ENCODE measurements around the gene PGLYRP3. TPM values are rescaled to one million over a fixed set of nuclear protein-coding genes. Genes with fewer than 3 reads are reported as not detected.

Gene PGLYRP3
- total and polyA plus RNA-seq, 2 of the 8 experiments (the other 6 are each of a cell fraction or from before 2014, with no cell fraction given) = not detected

DNA sequence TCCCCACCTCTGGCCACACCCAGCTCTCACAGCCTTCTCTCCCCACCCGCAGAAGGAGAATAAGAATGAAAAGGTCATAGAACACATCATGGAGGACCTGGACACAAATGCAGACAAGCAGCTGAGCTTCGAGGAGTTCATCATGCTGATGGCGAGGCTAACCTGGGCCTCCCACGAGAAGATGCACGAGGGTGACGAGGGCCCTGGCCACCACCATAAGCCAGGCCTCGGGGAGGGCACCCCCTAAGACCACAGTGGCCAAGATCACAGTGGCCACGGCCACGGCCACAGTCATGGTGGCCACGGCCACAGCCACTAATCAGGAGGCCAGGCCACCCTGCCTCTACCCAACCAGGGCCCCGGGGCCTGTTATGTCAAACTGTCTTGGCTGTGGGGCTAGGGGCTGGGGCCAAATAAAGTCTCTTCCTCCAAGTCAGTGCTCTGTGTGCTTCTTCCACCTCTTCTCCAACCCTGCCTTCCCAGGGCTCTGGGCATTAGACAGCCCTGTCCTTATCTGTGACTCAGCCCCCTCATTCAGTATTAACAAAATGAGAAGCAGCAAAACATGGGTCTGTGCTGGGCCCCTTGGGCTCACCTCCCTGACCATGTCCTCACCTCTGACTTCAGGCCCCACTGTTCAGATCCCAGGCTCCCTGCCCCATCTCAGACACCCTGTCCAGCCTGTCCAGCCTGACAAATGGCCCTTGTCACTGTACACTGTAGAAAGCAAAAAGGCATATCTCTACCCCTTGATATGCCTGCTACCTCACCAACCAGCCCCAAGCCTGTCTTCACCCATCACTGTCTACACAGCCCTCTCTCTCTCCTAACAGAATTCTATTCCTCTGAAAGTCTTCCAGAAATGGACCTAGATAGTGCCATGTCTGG is 48.1 kb upstream of the PGLYRP3 start:
- no peak overlapping the region for H3K56ac ChIP-seq (replicated peaks; ENCODE audit: insufficient read length, low read depth, low read length)
- no peaks in the 10 kb centered on the region for H3K36me3 ChIP-seq (ENCODE audit: control insufficient read depth in 2 of 4, insufficient read depth in 4 of 4, low read length in 3 of 4)
- H4K5ac ChIP-seq (ENCODE audit: insufficient read length, low read depth, low read length) = no peak overlapping the region
- 91% methylated on average over 11 of the region's 11 CpGs; no CpG with 5 or more reads in 1 of the 2 experiments for WGBS, 2 experiments (ENCODE audit: extremely low coverage in 1 of 2, insufficient coverage in 1 of 2, insufficient read length in 1 of 2, insufficient replicate concordance in 2 of 2, low coverage in 1 of 2, low lambda C conversion rate in 2 of 2, missing lambda C conversion rate in 1 of 2)
- no peak overlapping the region for H2BK12ac ChIP-seq (ENCODE audit: low read depth, low read length)
- H2AFZ ChIP-seq (ENCODE audit: low read length) = no peak overlapping the region
- no peak overlapping the region for H3K4ac ChIP-seq (replicated peaks; ENCODE audit: insufficient read length, low read depth, low read length)
- no peaks in the 10 kb centered on the region for H3K79me1 ChIP-seq (ENCODE audit: low read depth, low read length)
- H3K4me3 ChIP-seq (ENCODE audit: extremely low read depth in 1 of 4, insufficient read depth in 2 of 4, low read depth in 3 of 4, low read length in 4 of 4) = no peak overlapping the region
- no peak overlapping the region for H2BK120ac ChIP-seq (replicated peaks; ENCODE audit: low read depth, low read length)
- ChIA-PET POLR2A (ENCODE audit: partially characterized antibody) (no interaction called here), CTCF (ENCODE audit: partially characterized antibody) (interaction anchor here (0.9 to 2.5 kb wide), 8 partner anchors 9 to 207 kb away, joined by 3 to 15 read pairs (median 6); no protein-coding TSS in a partner anchor)
- H3K23me2 ChIP-seq (ENCODE audit: low read depth, low read length) = no peaks in the 10 kb centered on the region; the same call in 1 of the 2 replicates
- H3K27me3 ChIP-seq (replicated peaks in 1 of 4; ENCODE audit: control insufficient read depth in 3 of 4, extremely low read depth in 1 of 4, insufficient read depth in 3 of 4, low read length in 3 of 4) = no peaks in the 10 kb centered on the region
- H2BK20ac ChIP-seq (ENCODE audit: low read length) = no peak overlapping the region
- no peak overlapping the region for H3K23ac ChIP-seq (ENCODE audit: insufficient read length)
- DNase-seq (ENCODE audit: low read depth in 1 of 2, low spot score in 2 of 2) = no peak
- no peaks in the 10 kb centered on the region; a peak in 1 of 7 replicates for H3K4me1 ChIP-seq (replicated peaks in 1 of 4; ENCODE audit: control insufficient read depth in 3 of 4, insufficient read depth in 4 of 4, low read length in 3 of 4)
- H3K14ac ChIP-seq (ENCODE audit: insufficient read length) = no peak overlapping the region
- H2AK5ac ChIP-seq (ENCODE audit: low read depth, low read length) = no peak overlapping the region
- H3K9ac ChIP-seq (replicated peaks in 1 of 4; ENCODE audit: extremely low read depth in 1 of 4, low read depth in 3 of 4, low read length in 3 of 4) = no peak overlapping the region
- H3K27ac ChIP-seq (ENCODE audit: low read depth, low read length) = no peak overlapping the region
- no peak overlapping the region for H4K91ac ChIP-seq (replicated peaks; ENCODE audit: insufficient read length, low read length)
- H3K4me2 ChIP-seq (ENCODE audit: insufficient read depth in 1 of 2, low read depth in 2 of 2, low read length in 2 of 2) = no peak overlapping the region
- no peak overlapping the region for H2BK5ac ChIP-seq (ENCODE audit: low read depth, low read length)
- no peaks in the 10 kb centered on the region for H4K20me1 ChIP-seq (replicated peaks in 1 of 2; ENCODE audit: control insufficient read depth in 1 of 2, insufficient read depth in 2 of 2, low read length in 2 of 2)
- no peak for FAIRE-seq
- H3K79me2 ChIP-seq (ENCODE audit: control insufficient read depth in 1 of 2, insufficient read depth in 2 of 2, low read length in 2 of 2) = no peaks in the 10 kb centered on the region
- no peak overlapping the region for H2BK15ac ChIP-seq (ENCODE audit: low read length)
- TF ChIP-seq HDAC2 (IDR thresholded peaks at IDR 0.05; ENCODE audit: borderline replicate concordance in 1 of 2, low read depth in 2 of 2, low read length in 2 of 2) (no peak), RXRA (IDR thresholded peaks at IDR 0.05; ENCODE audit: insufficient read depth, low read depth, low read length) (no peak), ZNF274 (IDR thresholded peaks at IDR 0.05; ENCODE audit: borderline replicate concordance, extremely low read depth, low read length) (no peak), MAX (IDR thresholded peaks at IDR 0.05) (no peak), RFX5 (IDR thresholded peaks at IDR 0.05; ENCODE audit: borderline replicate concordance, low read depth, low read length) (no peak), CTBP2 (IDR thresholded peaks at IDR 0.05; ENCODE audit: borderline replicate concordance, insufficient read depth, insufficient read length, low read length) (no peak), RBBP5 (IDR thresholded peaks at IDR 0.05; ENCODE audit: borderline replicate concordance, low read depth, low read length) (no peak)
- H3K18ac ChIP-seq (ENCODE audit: extremely low read depth, low read length) = no peak overlapping the region
- H3K9me3 ChIP-seq (ENCODE audit: insufficient read depth in 2 of 2, low read depth in 1 of 2, low read length in 1 of 2) = no peaks in the 10 kb centered on the region
- no peak overlapping the region for H4K8ac ChIP-seq (ENCODE audit: extremely low read depth, insufficient read depth, low read length)

All from H1 (cell line).